Lower leg skin (tissue), 3 donors: ENCODE data around the gene PPM1K.

Experiments used
- POLR2A ChIP-seq, 2 donors: fragments of 450-650 bp; IDR thresholded peaks; one replicate each; pipeline ENCODE4 v1.6.1; 2016 to 2017; ENCODE audit warnings: antibody characterized with exemption in 2 of 2, mild to moderate bottlenecking in 1 of 2, moderate library complexity in 1 of 2
- TF ChIP-seq, protein P1 (sequence below), 3 donors: fragments of 450-650 bp; IDR thresholded peaks; one replicate each; pipeline ENCODE4 v1.5.1; 2016; ENCODE audit warnings: antibody characterized with exemption in 3 of 3, mild to moderate bottlenecking in 3 of 3, moderate library complexity in 2 of 3

DNA sequence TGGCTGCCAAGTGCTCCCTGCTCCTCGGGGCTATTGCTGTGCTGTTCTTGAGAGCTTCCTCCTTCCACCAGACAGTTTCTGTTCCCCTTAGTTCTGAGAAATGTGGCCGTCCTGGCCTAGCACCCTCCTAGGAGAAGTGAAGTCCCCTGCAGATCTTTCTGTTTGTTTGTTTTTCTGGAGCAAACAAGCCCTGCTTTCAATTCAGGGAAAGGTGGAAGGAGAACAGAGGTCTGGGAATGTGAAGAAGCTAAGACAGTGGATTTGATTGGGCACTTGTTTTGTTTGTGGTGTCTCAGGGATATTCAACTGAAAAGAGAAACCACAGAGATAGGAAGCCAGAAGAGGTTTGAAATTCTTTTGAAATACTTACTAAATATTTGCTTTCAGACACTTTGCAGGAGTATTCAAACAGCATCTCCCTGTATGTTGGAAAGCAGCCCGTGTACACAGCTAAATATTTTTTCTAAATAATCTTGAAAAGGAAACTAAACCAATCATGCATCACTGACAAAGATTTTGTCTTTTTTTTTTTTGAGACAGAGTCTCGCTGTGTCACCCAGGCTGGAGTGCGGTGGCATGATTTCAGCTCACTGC lies 36.5 kb upstream of the PPM1K start:
- TF ChIP-seq, protein P1, sequence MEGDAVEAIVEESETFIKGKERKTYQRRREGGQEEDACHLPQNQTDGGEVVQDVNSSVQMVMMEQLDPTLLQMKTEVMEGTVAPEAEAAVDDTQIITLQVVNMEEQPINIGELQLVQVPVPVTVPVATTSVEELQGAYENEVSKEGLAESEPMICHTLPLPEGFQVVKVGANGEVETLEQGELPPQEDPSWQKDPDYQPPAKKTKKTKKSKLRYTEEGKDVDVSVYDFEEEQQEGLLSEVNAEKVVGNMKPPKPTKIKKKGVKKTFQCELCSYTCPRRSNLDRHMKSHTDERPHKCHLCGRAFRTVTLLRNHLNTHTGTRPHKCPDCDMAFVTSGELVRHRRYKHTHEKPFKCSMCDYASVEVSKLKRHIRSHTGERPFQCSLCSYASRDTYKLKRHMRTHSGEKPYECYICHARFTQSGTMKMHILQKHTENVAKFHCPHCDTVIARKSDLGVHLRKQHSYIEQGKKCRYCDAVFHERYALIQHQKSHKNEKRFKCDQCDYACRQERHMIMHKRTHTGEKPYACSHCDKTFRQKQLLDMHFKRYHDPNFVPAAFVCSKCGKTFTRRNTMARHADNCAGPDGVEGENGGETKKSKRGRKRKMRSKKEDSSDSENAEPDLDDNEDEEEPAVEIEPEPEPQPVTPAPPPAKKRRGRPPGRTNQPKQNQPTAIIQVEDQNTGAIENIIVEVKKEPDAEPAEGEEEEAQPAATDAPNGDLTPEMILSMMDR (IDR thresholded peaks at IDR 0.05), result no peak
- no peak for TF ChIP-seq POLR2A (IDR thresholded peaks at IDR 0.05)
